Natural killer cell (primary cell): ENCODE measurements around the gene OSM. TPM values are rescaled to one million over a fixed set of nuclear protein-coding genes. Genes with fewer than 3 reads are reported as not detected.
"Not testable (repeated sequence)": the region's sequence is repeated elsewhere in the genome, so short reads cannot be mapped to it uniquely, and the experiment has no call there.

Source experiments
- ATAC-seq, 3 donors: fragments of 150-1000 bp in 2 of 3; fragments of 200-7000 bp in 1 of 3; cut with Tn5 transposase; 1 replicate in 1 of 3; 2 replicates in 2 of 3; pipeline ENCODE4 v1.10.0; 2021; ENCODE audit warnings: mild to moderate bottlenecking in 2 of 3, moderate library complexity in 2 of 3
- DNase-seq, 2 donors: peaks; one replicate each; pipeline versions ENCODE4 v3.0.0 to v3.0.0-alpha.2; 2013 to 2021; ENCODE audit warnings: mixed read lengths in 1 of 2
- H3K27ac ChIP-seq: one replicate; pipeline ENCODE4 v1.5.1; 2013; ENCODE audit warnings: mild to moderate bottlenecking, low read length
- H3K27me3 ChIP-seq: one replicate; pipeline ENCODE4 v1.6.1; 2013; ENCODE audit warnings: low read length; ENCODE audit not compliant: control insufficient read depth, insufficient read depth
- H3K36me3 ChIP-seq: one replicate; pipeline ENCODE4 v1.6.1; 2013; ENCODE audit warnings: low read length; ENCODE audit not compliant: control insufficient read depth, insufficient read depth
- H3K4me1 ChIP-seq: one replicate; pipeline ENCODE4 v1.6.1; 2013; ENCODE audit warnings: low read length; ENCODE audit not compliant: control insufficient read depth, insufficient read depth
- H3K4me3 ChIP-seq: one replicate; pipeline ENCODE4 v1.5.1; 2013; ENCODE audit warnings: low read length
- H3K9me3 ChIP-seq: one replicate; pipeline ENCODE4 v1.6.1; 2013; ENCODE audit warnings: low read length; ENCODE audit not compliant: control insufficient read depth, insufficient read depth
- H3K27ac Mint-ChIP-seq, 2 donors: one replicate each; pipeline ENCODE4 v1.8.0; 2022; ENCODE audit warnings: mild to moderate bottlenecking in 2 of 2, mixed read lengths in 2 of 2, moderate library complexity in 1 of 2
- H3K27me3 Mint-ChIP-seq, 2 donors: one replicate each; pipeline ENCODE4 v1.8.0; 2022; ENCODE audit warnings: low read depth in 2 of 2, mixed read lengths in 2 of 2
- H3K36me3 Mint-ChIP-seq: one replicate; pipeline ENCODE4 v1.8.0; 2022; ENCODE audit warnings: mixed read lengths
- H3K4me1 Mint-ChIP-seq, 2 donors: one replicate each; pipeline ENCODE4 v1.8.0; 2022; ENCODE audit warnings: mixed read lengths in 2 of 2
- H3K4me3 Mint-ChIP-seq: one replicate; pipeline ENCODE4 v1.8.0; 2022; ENCODE audit warnings: mild to moderate bottlenecking, moderate library complexity, mixed read lengths
- H3K9me3 Mint-ChIP-seq, 2 donors: one replicate each; pipeline ENCODE4 v1.8.0; 2022; ENCODE audit warnings: mixed read lengths in 2 of 2
- CTCF ChIP-seq: fragments of 200-600 bp; IDR thresholded peaks from one replicate; pipeline ENCODE4 v1.8.0; 2022; ENCODE audit warnings: antibody characterized with exemption
- WGBS: methylation state at CpG from one replicate; pipeline ENCODE4 v1.1.7; 2013; ENCODE audit warnings: missing lambda C conversion rate; ENCODE audit not compliant: insufficient coverage; 5-methylcytosine and 5-hydroxymethylcytosine counted together
- intact Hi-C: fragments of 100-400 bp; cut with micrococcal nuclease; formaldehyde crosslinking; loops from one replicate; pipeline ENCODE4 v1.14.2; 2022
- total RNA-seq, 4 donors: library from RNA; stranded (reverse); fragments of 120-200 nt in 1 of 4; gene quantifications; one replicate each; pipeline versions ENCODE4 v1.2.3 to v1.2.4, GENCODE V29; 2013 to 2022

OSM gene
- total RNA-seq, 3 donors from 2014 or later (not counting 1 experiment from before 2014, with no cell fraction given) = 17.4 to 142 (median 18.1) TPM

- H3K27ac ChIP-seq = no peak overlapping the region
- 69% methylated on average over 10 of the region's 10 CpGs for WGBS
- H3K9me3 ChIP-seq = no peaks in the 10 kb centered on the region
- Mint-ChIP-seq H3K27me3 (no peaks in the 10 kb centered on the region), H3K27ac (no peak overlapping the region), H3K4me3 (no peak overlapping the region), H3K4me1 (peaks cover 1% of the 10 kb centered on the region in 2 donors), H3K9me3 (no peaks in the 10 kb centered on the region), H3K36me3 (no peaks in the 10 kb centered on the region)
- H3K36me3 ChIP-seq = no peaks in the 10 kb centered on the region
- no peak for TF ChIP-seq CTCF
- no peaks in the 10 kb centered on the region for H3K4me1 ChIP-seq
- DNase-seq = no peak
- ATAC-seq = no peak
- intact Hi-C loops = loop anchor here (5.0 kb wide), 1 partner anchor 38 kb away; no protein-coding TSS in a partner anchor
- no peaks in the 10 kb centered on the region for H3K27me3 ChIP-seq
- no peak overlapping the region for H3K4me3 ChIP-seq
Measured at GRCh38 chr22:30235687-30236170, 30.9 kb downstream of the OSM start.

GRCh38 chr22:30234786-30235470 is 31.7 kb downstream of the OSM start:
- no peak overlapping the region for H3K4me3 Mint-ChIP-seq
- intact Hi-C loops = loop anchor here (5.0 kb wide), 1 partner anchor 38 kb away; no protein-coding TSS in a partner anchor
- Histone ChIP-seq H3K27ac (no peak overlapping the region), H3K4me3 (no peak overlapping the region), H3K36me3 (no peaks in the 10 kb centered on the region), H3K9me3 (no peaks in the 10 kb centered on the region), H3K27me3 (no peaks in the 10 kb centered on the region), H3K4me1 (no peaks in the 10 kb centered on the region)
- no peak overlapping the region for H3K27ac Mint-ChIP-seq
- H3K36me3 Mint-ChIP-seq = no peaks in the 10 kb centered on the region
- ATAC-seq (no peak), DNase-seq (no peak)
- H3K27me3 Mint-ChIP-seq = no peaks in the 10 kb centered on the region
- 91% methylated on average over 7 of the region's 7 CpGs for WGBS
- no peaks in the 10 kb centered on the region for H3K9me3 Mint-ChIP-seq
- H3K4me1 Mint-ChIP-seq = peaks cover 5% of the 10 kb centered on the region in 2 donors
- TF ChIP-seq CTCF = no peak

GRCh38 chr22:30234325-30234724 is 32.3 kb downstream of the OSM start:
- H3K4me3 ChIP-seq, ATAC-seq, H3K27me3 Mint-ChIP-seq, H3K4me1 ChIP-seq, H3K27ac Mint-ChIP-seq, H3K27me3 ChIP-seq, H3K9me3 Mint-ChIP-seq, H3K27ac ChIP-seq, H3K36me3 Mint-ChIP-seq, DNase-seq, intact Hi-C loops, H3K9me3 ChIP-seq, H3K4me1 Mint-ChIP-seq, H3K36me3 ChIP-seq, H3K4me3 Mint-ChIP-seq: not testable (repeated sequence)
- WGBS = 94% methylated on average over 2 of the region's 3 CpGs

- no peak for ATAC-seq
- Mint-ChIP-seq H3K36me3 (no peaks in the 10 kb centered on the region), H3K27ac (no peak overlapping the region), H3K9me3 (no peaks in the 10 kb centered on the region), H3K27me3 (no peaks in the 10 kb centered on the region), H3K4me3 (no peak overlapping the region), H3K4me1 (peaks cover 8% of the 10 kb centered on the region in 2 donors)
- H3K4me3 ChIP-seq = no peak overlapping the region
- H3K4me1 ChIP-seq = peaks cover 10% of the 10 kb centered on the region
- no peak overlapping the region for H3K27ac ChIP-seq
- intact Hi-C loops = no loop called here
- TF ChIP-seq CTCF = no peak
- no peaks in the 10 kb centered on the region for H3K9me3 ChIP-seq
- 97% methylated on average over 6 of the region's 6 CpGs for WGBS
- H3K36me3 ChIP-seq = no peaks in the 10 kb centered on the region
- no peak for DNase-seq
- H3K27me3 ChIP-seq = no peaks in the 10 kb centered on the region
Measured at GRCh38 chr22:30233582-30233981, 33.1 kb downstream of the OSM start.
